Central memory CD8-positive, alpha-beta T cell (primary cell): Measurements from ENCODE around the gene TENM3.

Experiments used
- ATAC-seq: fragments of 150-1000 bp; cut with Tn5 transposase; replicated peaks from 2 replicates; pipeline ENCODE4 v1.10.0; 2022; ENCODE audit warnings: mild to moderate bottlenecking, moderate FRiP score, moderate number of reproducible peaks; ENCODE audit not compliant: poor library complexity, severe bottlenecking; ENCODE audit errors: extremely low read depth
- DNase-seq, 2 donors: peaks; one replicate each; pipeline ENCODE4 v3.0.0; 2021; ENCODE audit warnings: low spot score in 2 of 2
- H3K27ac Mint-ChIP-seq: one replicate; pipeline ENCODE4 v1.8.0; 2022; ENCODE audit warnings: low read depth, mild to moderate bottlenecking, moderate library complexity, mixed read lengths
- H3K27me3 Mint-ChIP-seq: one replicate; pipeline ENCODE4 v1.8.0; 2022; ENCODE audit warnings: mixed read lengths
- H3K36me3 Mint-ChIP-seq: one replicate; pipeline ENCODE4 v1.8.0; 2022; ENCODE audit warnings: mild to moderate bottlenecking, moderate library complexity, mixed read lengths; ENCODE audit not compliant: insufficient read depth
- H3K4me1 Mint-ChIP-seq: one replicate; pipeline ENCODE4 v1.8.0; 2022; ENCODE audit warnings: mixed read lengths
- H3K4me3 Mint-ChIP-seq: one replicate; pipeline ENCODE4 v1.8.0; 2022; ENCODE audit warnings: mild to moderate bottlenecking, moderate library complexity, mixed read lengths
- H3K9me3 Mint-ChIP-seq: one replicate; pipeline ENCODE4 v1.8.0; 2022; ENCODE audit warnings: mixed read lengths

TENM3 gene

GRCh38 chr4:182540496-182540895 lies 297.3 kb downstream of the TENM3 start:
- Mint-ChIP-seq H3K36me3 (no peaks in the 10 kb centered on the region), H3K4me3 (no peak overlapping the region), H3K4me1 (no peaks in the 10 kb centered on the region), H3K27me3 (peaks cover 4% of the 10 kb centered on the region), H3K9me3 (no peaks in the 10 kb centered on the region), H3K27ac (no peak overlapping the region)
- no peak for DNase-seq
- no peak for ATAC-seq

GRCh38 chr4:182547435-182547834 lies 304.2 kb downstream of the TENM3 start:
- no peak for DNase-seq
- no peak for ATAC-seq
- Mint-ChIP-seq H3K36me3 (no peaks in the 10 kb centered on the region), H3K4me3 (no peak overlapping the region), H3K9me3 (no peaks in the 10 kb centered on the region), H3K27me3 (peaks cover 10% of the 10 kb centered on the region), H3K27ac (no peak overlapping the region), H3K4me1 (no peaks in the 10 kb centered on the region)

- ATAC-seq = no peak
- Mint-ChIP-seq H3K9me3 (no peaks in the 10 kb centered on the region), H3K4me3 (no peak overlapping the region), H3K27me3 (peaks cover 10% of the 10 kb centered on the region), H3K27ac (no peak overlapping the region), H3K4me1 (no peaks in the 10 kb centered on the region), H3K36me3 (no peaks in the 10 kb centered on the region)
- DNase-seq = no peak
Observed at GRCh38 chr4:182548156-182548555, 305.0 kb downstream of the TENM3 start.

- no peak overlapping the region for H3K4me3 Mint-ChIP-seq
- H3K4me1 Mint-ChIP-seq = no peaks in the 10 kb centered on the region
- no peak overlapping the region for H3K27ac Mint-ChIP-seq
- H3K36me3 Mint-ChIP-seq = no peaks in the 10 kb centered on the region
- peaks cover 10% of the 10 kb centered on the region for H3K27me3 Mint-ChIP-seq
- no peak for DNase-seq
- H3K9me3 Mint-ChIP-seq = no peaks in the 10 kb centered on the region
- no peak for ATAC-seq
Observed at GRCh38 chr4:182549356-182549755, 306.2 kb downstream of the TENM3 start.

- Mint-ChIP-seq H3K27me3 (peaks cover 6% of the 10 kb centered on the region), H3K36me3 (no peaks in the 10 kb centered on the region), H3K9me3 (no peaks in the 10 kb centered on the region), H3K27ac (no peak overlapping the region), H3K4me1 (no peaks in the 10 kb centered on the region), H3K4me3 (no peak overlapping the region)
- ATAC-seq (no peak), DNase-seq (no peak)
Observed at GRCh38 chr4:182552948-182553347, 309.7 kb downstream of the TENM3 start.

GRCh38 chr4:182553653-182554052 lies 310.5 kb downstream of the TENM3 start:
- Mint-ChIP-seq H3K36me3 (no peaks in the 10 kb centered on the region), H3K4me3 (no peak overlapping the region), H3K4me1 (no peaks in the 10 kb centered on the region), H3K27me3 (peaks cover 10% of the 10 kb centered on the region), H3K27ac (no peak overlapping the region), H3K9me3 (no peaks in the 10 kb centered on the region)
- DNase-seq (no peak), ATAC-seq (no peak)

- Mint-ChIP-seq H3K9me3 (no peaks in the 10 kb centered on the region), H3K4me1 (no peaks in the 10 kb centered on the region), H3K4me3 (no peak overlapping the region), H3K36me3 (no peaks in the 10 kb centered on the region), H3K27me3 (peaks cover 10% of the 10 kb centered on the region), H3K27ac (no peak overlapping the region)
- DNase-seq = no peak
- no peak for ATAC-seq
Observed at GRCh38 chr4:182554736-182555135, 311.5 kb downstream of the TENM3 start.

GRCh38 chr4:182555997-182556418 lies 312.8 kb downstream of the TENM3 start:
- no peaks in the 10 kb centered on the region for H3K9me3 Mint-ChIP-seq
- ATAC-seq = no peak
- DNase-seq = no peak

GRCh38 chr4:182556580-182556979 lies 313.4 kb downstream of the TENM3 start:
- H3K36me3 Mint-ChIP-seq = peaks cover 2% of the 10 kb centered on the region
- no peak overlapping the region for H3K27ac Mint-ChIP-seq
- H3K9me3 Mint-ChIP-seq = no peaks in the 10 kb centered on the region
- no peak for ATAC-seq
- DNase-seq = no peak
- H3K27me3 Mint-ChIP-seq = peaks cover 23% of the 10 kb centered on the region
- H3K4me3 Mint-ChIP-seq = no peak overlapping the region
- H3K4me1 Mint-ChIP-seq = no peaks in the 10 kb centered on the region

More at GRCh38 chr4:182555997-182556418, 312.8 kb downstream of the TENM3 start:
- Mint-ChIP-seq H3K36me3 (peaks cover 2% of the 10 kb centered on the region), H3K27me3 (peaks cover 22% of the 10 kb centered on the region), H3K4me1 (no peaks in the 10 kb centered on the region), H3K27ac (no peak overlapping the region), H3K4me3 (no peak overlapping the region)

- Mint-ChIP-seq H3K9me3 (no peaks in the 10 kb centered on the region), H3K4me3 (no peak overlapping the region), H3K36me3 (peaks cover 2% of the 10 kb centered on the region), H3K4me1 (no peaks in the 10 kb centered on the region), H3K27ac (no peak overlapping the region), H3K27me3 (peaks cover 47% of the 10 kb centered on the region)
- ATAC-seq (no peak), DNase-seq (no peak)
Observed at GRCh38 chr4:182560358-182560757, 317.2 kb downstream of the TENM3 start.

- Mint-ChIP-seq H3K4me3 (no peak overlapping the region), H3K27me3 (peaks cover 47% of the 10 kb centered on the region), H3K9me3 (no peaks in the 10 kb centered on the region), H3K4me1 (no peaks in the 10 kb centered on the region), H3K36me3 (peaks cover 2% of the 10 kb centered on the region), H3K27ac (no peak overlapping the region)
- no peak for DNase-seq
- no peak for ATAC-seq
Observed at GRCh38 chr4:182562350-182562749, 319.1 kb downstream of the TENM3 start.

- no peak overlapping the region for H3K4me3 Mint-ChIP-seq
- peaks cover 4% of the 10 kb centered on the region for H3K36me3 Mint-ChIP-seq
- H3K9me3 Mint-ChIP-seq = no peaks in the 10 kb centered on the region
- DNase-seq (no peak), ATAC-seq (no peak)
- peaks cover 52% of the 10 kb centered on the region for H3K27me3 Mint-ChIP-seq
- no peak overlapping the region for H3K27ac Mint-ChIP-seq
- H3K4me1 Mint-ChIP-seq = no peaks in the 10 kb centered on the region
Observed at GRCh38 chr4:182564724-182565369, 321.6 kb downstream of the TENM3 start.

GRCh38 chr4:182567119-182567518 lies 323.9 kb downstream of the TENM3 start:
- DNase-seq = no peak
- no peak for ATAC-seq
- Mint-ChIP-seq H3K4me1 (no peaks in the 10 kb centered on the region), H3K27ac (no peak overlapping the region), H3K36me3 (peaks cover 2% of the 10 kb centered on the region), H3K9me3 (no peaks in the 10 kb centered on the region), H3K4me3 (no peak overlapping the region), H3K27me3 (peaks cover 38% of the 10 kb centered on the region)
